HUDEP-2 (cell line): ENCODE data around the gene PARP9.

Source experiments
- DNase-seq, 76 experiments: peaks; one replicate each; lab custom pipeline; 2025; ENCODE audit not compliant: unreplicated experiment in 76 of 76; lab: John Stamatoyannopoulos, UW

PARP9 gene

DNA sequence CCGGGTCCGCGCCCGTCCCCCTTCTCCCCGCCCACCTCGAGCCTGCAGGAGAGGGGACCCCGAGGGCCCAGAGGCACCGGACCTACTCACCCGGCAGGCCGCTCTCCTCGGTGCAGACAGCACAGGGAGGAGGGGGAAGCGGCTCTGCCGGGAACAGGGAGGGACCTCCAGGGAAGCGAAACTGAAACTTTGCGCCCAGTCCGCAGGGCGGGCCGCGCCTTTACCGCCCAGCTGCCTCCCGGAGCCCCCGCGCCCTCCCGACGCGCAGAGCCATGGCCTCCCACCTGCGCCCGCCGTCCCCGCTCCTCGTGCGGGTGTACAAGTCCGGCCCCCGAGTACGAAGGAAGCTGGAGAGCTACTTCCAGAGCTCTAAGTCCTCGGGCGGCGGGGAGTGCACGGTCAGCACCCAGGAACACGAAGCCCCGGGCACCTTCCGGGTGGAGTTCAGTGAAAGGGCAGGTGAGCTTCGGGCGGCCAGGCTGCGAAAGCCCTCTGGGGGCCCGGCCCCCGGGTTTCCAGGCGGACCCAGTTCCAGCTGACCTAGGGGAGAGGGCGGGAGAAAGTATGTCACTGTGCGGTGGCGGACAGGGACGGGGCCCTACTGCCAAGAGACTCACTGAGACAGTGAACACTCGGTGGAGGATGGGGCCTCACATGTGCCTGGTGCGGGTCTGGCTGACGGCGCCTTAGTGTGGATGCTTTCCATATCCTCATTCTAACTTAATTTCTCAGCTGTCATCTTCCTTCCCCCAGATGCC is at the start of gene PARP9, which contains the start of gene DTX3L:
Gene PARP9 (minus strand): TSS at position 146 of the 758 bp plus-strand sequence. CDS start 4,680 bp downstream, outside the sequence.
Gene DTX3L (plus strand): TSS at position 184 of the 758 bp plus-strand sequence. CDS start 89 bp downstream, at position 273.
- peak in 73 of 76 experiments; percentile 24 to 85 (median 64) for DNase-seq

DNA sequence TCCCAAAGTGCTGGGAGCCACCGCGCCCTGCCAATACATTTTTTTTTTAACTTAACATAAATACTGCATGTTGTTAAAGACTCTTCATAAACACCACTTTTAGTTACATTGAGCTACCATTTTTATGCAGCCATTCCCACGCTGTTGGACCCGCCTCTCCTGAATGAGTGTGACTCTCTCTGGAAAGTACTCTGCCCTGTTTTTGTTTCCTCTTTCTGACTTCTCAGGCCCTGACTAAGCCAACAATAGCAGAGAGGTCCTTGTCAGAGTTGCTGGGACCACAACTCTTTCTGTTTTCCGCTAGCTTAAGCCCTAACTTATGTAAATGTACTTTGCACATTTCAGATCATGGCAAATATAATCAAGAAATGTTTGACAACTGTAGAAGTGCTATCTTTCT is 48.6 kb upstream of the PARP9 start:
- DNase-seq = no peak

DNA sequence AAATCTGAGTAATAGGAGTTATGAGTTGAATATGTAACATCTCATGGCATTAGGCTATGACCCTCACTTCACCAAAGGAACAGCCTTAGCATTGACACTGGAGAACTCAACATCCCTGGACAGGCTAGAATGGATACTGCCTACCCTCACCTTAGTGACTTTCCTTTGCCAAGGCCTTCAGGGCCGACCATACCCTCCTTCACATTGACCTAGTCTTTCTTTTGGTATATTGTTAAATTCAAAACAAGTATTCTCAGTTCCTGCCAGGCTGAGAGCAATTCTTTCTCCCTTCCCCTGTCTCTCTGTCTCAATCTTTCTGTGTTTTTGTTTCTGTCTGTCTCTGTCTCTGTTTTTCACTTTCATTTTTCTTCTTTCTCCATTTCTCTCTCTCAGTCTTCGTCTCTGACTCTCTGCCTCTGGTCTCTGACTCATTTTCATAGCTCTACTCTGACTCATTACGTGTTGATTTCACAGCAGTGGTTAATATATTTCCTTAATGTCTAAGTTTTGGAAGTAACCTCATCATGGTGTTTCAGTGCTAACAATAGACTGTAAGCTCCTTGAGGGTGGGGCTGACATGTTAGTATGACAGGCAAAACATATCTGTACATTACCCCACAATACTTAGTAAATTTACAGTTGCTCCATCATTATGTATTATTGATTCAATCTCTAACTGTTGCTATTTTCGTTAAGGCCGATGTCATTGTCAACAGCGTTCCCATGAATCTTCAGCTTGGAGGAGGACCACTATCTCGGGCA is 45.9 kb upstream of the PARP9 start:
- no peak for DNase-seq

DNA sequence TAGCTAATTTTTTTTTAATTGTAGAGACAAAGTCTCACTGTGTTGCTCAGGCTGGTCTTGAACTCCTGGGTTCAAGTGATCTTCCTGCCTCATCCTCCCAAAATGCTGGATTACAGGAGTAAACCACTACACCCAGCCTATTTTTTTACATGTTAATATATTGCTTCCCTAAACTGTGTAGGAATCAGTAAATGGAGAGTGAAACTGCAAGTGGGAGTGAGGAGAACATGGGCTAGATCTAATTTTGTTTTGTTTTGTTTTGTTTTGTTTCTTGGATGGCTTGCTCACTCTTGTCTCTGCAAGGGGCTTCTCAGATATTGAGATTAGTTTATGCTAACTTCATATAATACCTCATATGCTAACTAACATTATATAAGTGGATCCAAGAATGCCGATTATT is 44.8 kb upstream of the PARP9 start:
- no peak for DNase-seq

DNA sequence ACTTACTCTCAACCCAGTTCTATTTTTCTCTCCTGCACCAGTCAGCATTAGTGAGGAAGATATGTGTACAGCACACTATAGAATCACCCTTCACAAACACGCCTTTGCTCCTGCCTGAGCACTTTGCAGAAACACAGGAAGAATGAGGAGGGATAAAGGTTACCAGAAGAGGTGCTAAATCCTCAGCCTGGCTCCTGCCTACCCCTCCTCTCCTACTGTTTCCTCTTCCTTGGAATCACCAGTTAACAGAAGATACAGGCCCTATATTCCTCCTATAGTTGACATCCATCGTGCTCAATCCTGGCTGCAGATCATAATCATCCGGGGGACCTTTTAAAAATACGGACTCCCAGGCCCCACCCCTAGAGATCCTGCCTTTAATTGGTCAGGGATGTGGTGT is 42.2 kb upstream of the PARP9 start:
- no peak for DNase-seq

DNA sequence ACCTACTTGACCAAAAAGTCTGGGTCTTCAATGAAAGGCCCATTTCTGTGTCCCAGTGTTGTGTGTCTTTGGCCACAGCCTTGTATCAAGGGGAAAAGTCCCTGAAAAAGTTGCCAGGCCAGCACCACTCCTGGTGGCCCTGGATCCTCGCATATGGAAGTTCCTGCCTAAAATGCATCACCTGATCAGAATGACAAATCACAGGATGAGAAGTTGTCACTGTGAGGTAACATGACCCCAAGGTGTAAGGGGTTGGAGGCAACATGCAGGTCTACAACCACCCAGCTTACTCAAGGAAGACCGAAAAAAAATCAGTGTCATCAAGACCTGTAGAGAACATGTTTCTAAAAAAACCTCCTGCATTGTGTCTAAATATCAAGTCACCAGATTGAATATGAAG is 39.0 kb upstream of the PARP9 start:
- DNase-seq = no peak

DNA sequence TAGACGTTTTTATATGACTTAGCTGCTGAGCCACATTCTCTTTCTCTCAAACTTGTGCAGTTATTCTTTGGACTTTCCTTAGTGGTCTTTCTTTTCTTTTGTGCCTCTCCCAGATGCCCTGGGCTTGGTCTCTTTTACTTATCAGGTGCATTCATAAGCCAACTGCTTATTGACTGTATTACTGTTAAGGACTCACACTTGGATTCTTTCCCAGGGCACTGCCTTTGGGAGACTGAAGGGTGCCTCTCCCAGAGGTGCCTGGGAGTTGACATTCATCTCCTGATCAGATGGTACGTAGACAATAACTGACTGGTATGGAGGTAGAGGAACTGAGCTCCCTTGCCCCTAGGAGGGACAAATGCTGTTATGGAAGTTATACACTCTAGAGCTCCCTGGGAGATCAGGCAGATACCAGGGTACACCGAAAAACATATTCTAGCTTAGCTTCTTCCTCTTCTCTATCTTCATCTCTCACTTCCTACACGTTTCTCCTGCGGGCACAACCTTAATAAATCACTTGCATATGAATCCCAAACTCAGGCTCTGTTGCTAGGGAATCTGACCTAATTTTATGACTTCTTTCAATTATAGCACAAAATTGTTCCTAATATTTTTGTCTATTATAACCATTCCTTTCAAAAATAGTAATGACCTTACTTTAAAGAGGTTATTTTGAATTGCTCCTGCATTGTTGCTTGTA is 38.1 kb upstream of the PARP9 start:
- DNase-seq = peak in 25 of 76 experiments; percentile 2 to 52 (median 16)

DNA sequence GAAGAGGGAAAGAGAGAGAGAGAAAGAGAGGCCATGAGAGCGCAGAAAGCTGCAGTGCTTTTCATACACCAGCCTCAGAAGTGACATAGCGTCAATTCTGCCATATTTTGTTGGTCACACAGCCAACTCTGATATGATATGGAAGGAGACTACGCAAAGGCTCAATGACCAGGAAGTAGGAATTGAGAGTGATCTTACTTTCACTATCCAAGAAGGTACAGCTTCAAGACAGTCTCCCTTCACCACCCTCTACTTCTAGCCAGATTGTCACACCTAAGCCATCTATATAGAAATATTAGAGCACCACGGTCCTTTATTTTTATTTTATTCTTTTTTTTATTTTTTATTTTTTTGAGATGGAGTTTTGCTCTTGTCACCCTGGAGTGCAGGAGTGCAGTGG is 34.5 kb upstream of the PARP9 start:
- DNase-seq = no peak

DNA sequence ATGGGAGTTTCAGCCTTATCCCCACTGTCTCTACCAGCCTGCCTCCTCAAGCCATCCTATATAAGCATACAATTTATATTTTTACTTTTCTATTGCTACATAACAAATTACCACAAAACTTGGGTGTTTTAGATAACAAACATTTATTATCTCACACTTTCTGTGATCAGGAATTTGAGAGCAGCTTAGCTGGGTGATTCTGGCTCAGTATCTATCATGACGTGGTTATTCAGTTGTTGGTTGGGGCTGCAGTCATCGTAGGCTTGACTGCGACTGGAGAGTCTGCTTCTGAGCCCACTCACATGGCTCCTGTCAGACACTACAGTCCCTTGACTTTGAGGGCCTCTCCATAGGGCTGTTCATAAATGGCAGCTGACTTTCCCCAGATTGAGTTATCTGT is 34.1 kb upstream of the PARP9 start:
- DNase-seq = no peak

DNA sequence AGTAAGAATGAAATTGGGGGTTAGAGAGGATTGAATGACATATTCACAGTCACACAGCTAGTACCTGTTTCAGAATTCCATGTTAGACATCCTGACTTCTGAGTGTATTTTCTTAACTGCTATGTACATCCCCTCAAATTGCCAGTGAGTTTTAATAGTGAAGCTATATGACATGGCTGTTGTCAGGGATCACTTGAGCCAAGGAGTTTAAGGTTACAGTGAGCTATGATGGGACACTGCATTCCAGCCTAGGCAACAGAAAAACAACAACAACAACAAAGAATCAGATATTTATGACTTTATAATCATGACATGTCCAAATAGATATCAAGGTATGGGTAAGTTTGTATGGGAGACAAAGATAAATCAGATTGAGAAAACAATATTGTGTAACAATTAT is 29.9 kb upstream of the PARP9 start:
- no peak for DNase-seq

DNA sequence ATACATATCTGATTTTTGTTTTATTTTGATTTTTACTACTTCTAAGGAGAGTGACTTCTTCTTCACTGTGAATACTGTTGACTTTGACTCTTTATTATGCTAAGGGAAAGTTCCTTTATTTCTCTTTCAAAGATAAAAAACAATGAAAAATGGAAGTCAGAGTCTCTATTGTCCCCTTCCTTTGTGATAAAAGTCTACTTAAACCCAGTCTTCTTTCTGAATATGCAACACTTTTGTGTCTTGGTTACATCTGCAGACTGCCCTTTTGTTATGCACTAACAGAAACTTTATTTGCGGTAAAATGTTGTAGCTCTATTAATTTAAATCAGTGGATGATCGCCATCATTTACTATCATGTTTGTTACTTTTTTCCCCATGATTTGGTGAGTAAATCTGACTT is 26.5 kb upstream of the PARP9 start:
- DNase-seq = no peak

DNA sequence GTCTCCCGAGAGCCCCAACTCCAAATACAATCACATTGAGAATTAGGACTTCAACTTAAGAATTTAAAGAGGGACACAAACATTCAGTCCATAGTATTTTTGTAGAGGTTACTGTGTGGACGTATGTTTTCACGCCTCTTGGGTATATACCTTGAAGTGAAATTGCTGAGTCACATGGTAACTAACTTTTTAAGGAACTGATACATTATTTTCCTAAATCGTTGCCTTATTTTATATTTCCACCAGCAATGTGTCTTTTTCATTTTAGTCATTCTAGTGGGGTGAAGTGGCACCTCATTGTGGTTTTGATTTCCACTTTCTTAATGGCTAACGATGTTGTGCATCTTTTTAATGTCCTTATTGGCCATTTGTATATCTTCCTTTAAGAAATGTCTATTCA is 25.2 kb upstream of the PARP9 start:
- DNase-seq = no peak

DNA sequence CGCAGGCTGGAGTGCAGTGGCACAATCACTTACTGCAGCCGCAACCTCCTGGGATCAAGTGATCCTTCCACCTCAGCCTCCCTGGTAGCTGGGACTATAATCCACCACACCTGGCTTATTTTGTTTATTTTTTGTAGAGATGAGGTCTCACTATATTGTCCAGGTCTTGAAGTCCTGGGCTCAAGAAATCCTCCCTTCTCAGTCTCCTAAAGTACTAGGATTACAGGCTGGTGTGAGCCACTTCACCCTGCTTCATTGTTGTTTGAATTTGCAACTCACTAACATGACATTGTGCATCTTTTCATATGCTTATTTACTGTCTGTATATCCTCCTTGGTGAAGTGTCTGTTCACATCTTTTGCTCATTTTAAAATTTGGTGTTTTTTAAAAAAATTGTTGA is 23.5 kb upstream of the PARP9 start:
- DNase-seq = no peak

DNA sequence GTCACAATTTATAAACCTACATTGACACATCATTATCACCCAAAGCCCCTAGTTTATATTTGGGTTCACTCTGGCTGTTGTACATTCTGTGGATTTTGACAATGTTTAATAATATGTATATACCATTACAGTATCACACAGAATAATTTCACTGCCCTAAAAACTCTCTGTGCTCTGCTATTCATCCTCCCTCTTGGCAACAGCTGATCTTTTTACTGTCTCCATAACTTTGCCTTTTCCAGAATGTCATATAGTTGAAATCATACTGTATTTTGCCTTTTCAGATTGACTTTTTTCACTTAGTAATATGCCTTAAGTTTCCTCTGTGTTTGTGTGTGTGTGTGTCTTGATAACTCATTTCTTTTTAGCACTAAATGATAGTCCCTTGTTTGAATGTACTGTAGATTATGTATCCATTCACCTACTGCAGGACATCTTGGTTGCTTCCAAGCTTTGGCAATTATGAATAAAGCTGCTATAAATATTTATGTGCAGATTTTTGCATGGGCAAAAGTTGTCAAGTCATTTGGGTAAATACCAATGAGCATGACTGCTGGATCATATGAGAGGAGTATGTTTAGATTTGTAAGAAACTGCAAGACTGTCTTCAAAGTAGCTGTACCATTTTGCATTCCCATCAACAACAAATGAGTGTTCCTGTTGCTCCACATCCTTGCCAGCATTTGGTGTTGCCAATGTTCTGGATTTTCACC is 22.8 kb upstream of the PARP9 start:
- DNase-seq = no peak

DNA sequence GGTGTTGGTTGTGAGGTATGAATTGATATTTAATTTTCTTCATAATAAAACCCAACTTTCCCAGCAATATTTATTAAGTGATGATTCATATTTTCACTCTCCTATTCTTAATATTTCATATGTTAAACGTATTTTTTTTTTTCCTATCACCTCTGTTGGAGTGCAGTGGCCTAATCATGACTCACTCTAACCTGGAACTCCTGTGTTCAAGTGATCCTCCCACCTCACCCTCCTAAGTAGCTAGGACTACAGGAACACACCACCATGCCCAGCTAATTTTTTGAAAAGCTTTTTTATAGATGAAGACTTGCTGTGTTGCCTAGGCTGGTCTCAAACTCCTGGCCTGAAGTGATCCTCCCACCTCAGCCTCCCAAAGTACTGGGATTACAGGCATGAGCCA is 22.0 kb upstream of the PARP9 start:
- DNase-seq = no peak

DNA sequence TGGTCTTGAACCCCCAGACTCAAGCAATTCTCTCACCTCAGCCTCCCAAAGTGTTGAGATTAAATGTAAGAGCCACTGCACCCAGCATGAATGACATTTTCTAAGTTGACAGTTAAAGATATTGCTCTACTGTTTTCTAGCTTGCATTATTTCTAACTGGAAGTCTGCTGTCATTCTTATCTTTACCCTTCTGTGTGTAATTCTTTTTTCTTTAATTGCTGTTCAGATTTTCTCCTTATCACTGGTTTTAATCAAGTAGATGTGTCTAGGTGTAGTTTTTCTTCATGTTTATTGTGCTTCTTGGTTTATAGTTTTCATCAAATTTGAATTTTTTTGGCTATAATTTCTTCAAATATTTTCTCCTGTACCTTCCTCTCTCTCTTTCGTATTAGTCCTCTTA is 18.3 kb upstream of the PARP9 start:
- no peak for DNase-seq

DNA sequence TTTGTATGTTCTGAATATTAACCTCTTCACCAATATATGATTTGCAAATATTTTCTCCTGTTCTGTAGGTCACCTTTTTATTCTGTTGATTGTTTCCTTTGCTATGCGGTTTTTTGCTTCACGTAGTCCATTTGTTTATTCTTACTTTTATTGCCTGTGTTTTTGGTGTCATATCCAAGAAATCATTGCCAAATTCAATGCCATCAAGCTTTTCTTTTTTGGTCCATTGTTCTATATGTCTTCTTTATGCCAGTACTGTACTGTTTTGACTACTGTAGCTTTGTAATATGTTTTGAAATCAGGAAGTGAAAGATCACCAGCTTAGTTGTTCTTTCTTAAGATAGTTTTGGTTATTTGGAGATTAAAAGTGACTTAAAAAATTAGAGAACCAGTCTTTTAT is 17.5 kb upstream of the PARP9 start:
- no peak for DNase-seq

DNA sequence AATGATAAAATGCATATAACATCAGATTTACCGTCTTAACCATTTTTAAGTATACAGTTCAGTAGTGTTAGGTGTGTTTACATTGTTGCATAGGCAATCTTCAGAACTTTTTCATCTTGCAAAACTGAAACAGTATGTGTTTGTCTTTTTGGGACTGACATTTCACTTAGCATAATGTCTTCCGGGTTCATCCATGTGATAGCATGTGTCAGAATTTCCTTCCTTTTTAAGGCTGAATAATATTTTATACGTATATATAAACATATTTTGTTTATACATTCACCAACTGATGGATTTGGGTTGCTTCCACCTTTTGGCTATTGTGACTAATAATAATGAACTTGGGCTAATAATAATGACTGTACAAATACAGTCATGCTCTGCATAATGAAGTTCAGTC is 16.4 kb upstream of the PARP9 start:
- DNase-seq = no peak

DNA sequence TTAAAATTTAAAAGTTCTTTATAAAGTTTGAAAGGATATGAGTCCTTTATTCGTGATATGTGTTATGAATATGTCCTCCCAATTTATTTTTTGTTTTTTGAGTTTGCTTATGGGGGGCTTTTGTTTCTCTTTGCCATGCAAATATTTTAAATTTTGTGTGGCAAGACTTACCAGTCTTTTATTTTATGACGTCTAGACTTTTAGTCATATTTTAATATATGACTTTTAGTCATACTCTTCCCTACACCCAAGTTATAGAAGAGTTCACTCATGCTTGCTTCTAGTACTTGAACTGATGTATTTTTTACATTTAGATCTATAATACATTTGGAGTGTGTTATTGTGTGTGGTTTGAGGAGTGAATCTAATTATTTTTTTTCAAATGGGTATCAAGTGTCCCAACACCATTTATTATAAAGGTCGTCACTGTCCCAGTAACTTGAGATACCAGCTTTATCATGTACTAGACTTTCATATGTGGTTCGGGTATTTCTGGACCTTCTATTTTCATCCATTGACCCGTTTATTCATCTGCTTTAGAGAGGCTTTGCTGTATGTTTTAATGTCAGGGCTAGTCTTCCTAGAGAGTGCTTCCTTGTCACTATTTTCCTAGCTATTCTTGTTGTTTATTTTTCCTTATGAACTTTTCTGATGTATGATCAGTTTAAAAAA is 14.1 kb upstream of the PARP9 start:
- DNase-seq = peak in 2 of 76 experiments; percentile 12 to 29

DNA sequence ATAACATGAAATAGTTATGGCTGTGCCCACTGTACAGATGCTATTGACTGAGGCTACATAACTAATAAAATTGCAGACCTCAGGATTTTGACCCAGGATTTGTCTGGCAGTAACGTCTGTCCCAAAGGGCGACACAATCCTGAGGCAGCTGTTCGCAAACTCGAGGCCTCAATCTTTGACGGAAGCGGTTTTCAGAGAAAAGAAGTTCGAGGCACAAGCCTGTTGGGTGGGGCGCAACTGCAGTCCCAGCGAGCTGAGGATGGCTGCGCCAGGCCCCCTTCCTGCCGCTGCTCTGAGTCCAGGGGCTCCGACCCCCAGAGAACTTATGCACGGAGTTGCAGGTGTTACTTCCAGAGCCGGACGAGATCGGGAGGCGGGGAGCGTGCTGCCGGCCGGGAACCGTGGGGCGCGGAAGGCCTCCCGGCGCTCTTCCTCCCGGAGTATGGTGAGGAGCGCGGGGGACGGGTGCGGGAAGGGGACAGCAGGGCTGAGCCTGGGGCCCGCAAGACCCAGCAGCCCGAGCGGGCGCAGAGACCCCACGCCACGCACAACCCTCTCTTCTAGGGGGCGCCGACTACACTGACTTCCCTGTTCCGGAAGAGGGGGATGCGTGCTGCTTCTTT is 13.4 kb upstream of the PARP9 start, which contains the start of gene PARP15:
Gene PARP15 (plus strand): TSS at position 242 of the 623 bp plus-strand sequence. CDS start 18 bp downstream, at position 260.
- peak in 49 of 76 experiments; percentile 4 to 53 (median 28) for DNase-seq
